Measurements from ENCODE around the gene LRRC9. TPM values are rescaled to one million over a fixed set of nuclear protein-coding genes. Genes with fewer than 3 reads are reported as not detected.
"Not testable (repeated sequence)": the region's sequence is repeated elsewhere in the genome, so short reads cannot be mapped to it uniquely, and the experiment has no call there.

LRRC9 gene
- polyA plus RNA-seq, 1 of the 3 experiments (the other 2 are of a cell fraction), result not detected

DNA sequence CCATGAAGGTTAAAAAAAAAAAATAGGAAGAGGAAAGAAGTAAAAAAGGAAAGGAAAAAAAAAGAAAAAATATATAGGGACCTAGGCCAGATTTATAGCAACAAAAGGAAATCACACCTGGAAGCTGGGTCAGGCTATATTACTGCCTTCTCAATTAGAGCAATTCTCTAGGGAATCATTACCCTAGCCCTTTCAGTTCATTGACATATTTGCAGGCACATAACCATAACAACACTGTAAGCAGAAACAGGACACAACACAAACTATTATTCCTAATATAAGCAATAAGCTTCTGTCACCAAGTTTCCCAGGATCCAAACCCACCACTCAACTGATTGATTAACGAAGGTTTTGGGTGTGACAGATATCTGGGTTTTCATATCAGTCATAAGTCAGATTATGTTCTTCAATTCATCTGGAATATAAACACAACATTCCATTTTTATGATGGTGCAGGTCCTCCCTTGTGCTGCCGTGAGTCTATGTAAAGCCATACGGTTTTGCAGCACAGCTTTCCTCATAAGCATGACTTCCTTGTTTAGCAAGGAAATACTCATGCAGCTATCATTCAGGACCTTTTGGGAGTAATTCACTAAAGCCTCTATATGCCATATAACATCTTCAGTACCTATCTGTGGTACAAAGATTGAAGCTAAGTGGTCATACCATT is 176.0 kb downstream of the LRRC9 start:
- ChIA-PET POLR2A (no interaction called here), CTCF (interaction anchor here (0.5 to 2.5 kb wide), 2 partner anchors 13 to 88 kb away, joined by 3 to 8 read pairs; no protein-coding TSS in a partner anchor)
- peaks cover 13 to 29% of the 10 kb centered on the region in 2 experiments for H3K36me3 ChIP-seq (replicated peaks in 1 of 2; ENCODE audit: control insufficient read depth in 1 of 2, insufficient read depth in 2 of 2, low read length in 1 of 2)
- peaks cover 0 to 15% of the 10 kb centered on the region in 2 experiments; a peak in 3 of 4 replicates for H3K4me1 ChIP-seq (ENCODE audit: control insufficient read depth in 1 of 2, insufficient read depth in 2 of 2, low read depth in 1 of 2, low read length in 1 of 2)
- H4K20me1 ChIP-seq (ENCODE audit: insufficient read depth), result peaks cover 10% of the 10 kb centered on the region
- 86% methylated on average over 3 of the region's 3 CpGs for WGBS (ENCODE audit: low lambda C conversion rate)
- no peaks in the 10 kb centered on the region for H3K9me3 ChIP-seq
- H3F3A ChIP-seq (replicated peaks; ENCODE audit: insufficient read depth), result peaks cover 10% of the 10 kb centered on the region
- no peak overlapping the region for H3K4me2 ChIP-seq
- peaks cover 86% of the 10 kb centered on the region for H3K79me2 ChIP-seq (ENCODE audit: insufficient read depth)
- no peak overlapping the region for H3K9ac ChIP-seq
- TF ChIP-seq EZH2phosphoT487 (IDR thresholded peaks at IDR 0.05; ENCODE audit: borderline replicate concordance, low read depth), result no peak
- no peak for TF ChIP-seq TCF12 (IDR thresholded peaks at IDR 0.05)
- TF ChIP-seq SMC3 (IDR thresholded peaks at IDR 0.05; ENCODE audit: low read depth, low read length), result no peak
- TF ChIP-seq TEAD4 (IDR thresholded peaks at IDR 0.05; ENCODE audit: borderline replicate concordance, insufficient read depth), result no peak
- TF ChIP-seq FOSL2 (IDR thresholded peaks at IDR 0.05; ENCODE audit: borderline replicate concordance, low read depth), result no peak
- no peak for TF ChIP-seq GABPA (IDR thresholded peaks at IDR 0.05; ENCODE audit: low read depth)
- TF ChIP-seq, protein P1, sequence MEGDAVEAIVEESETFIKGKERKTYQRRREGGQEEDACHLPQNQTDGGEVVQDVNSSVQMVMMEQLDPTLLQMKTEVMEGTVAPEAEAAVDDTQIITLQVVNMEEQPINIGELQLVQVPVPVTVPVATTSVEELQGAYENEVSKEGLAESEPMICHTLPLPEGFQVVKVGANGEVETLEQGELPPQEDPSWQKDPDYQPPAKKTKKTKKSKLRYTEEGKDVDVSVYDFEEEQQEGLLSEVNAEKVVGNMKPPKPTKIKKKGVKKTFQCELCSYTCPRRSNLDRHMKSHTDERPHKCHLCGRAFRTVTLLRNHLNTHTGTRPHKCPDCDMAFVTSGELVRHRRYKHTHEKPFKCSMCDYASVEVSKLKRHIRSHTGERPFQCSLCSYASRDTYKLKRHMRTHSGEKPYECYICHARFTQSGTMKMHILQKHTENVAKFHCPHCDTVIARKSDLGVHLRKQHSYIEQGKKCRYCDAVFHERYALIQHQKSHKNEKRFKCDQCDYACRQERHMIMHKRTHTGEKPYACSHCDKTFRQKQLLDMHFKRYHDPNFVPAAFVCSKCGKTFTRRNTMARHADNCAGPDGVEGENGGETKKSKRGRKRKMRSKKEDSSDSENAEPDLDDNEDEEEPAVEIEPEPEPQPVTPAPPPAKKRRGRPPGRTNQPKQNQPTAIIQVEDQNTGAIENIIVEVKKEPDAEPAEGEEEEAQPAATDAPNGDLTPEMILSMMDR (IDR thresholded peaks at IDR 0.05), result no peak
- no peak for TF ChIP-seq POLR2AphosphoS5 (IDR thresholded peaks at IDR 0.05; ENCODE audit: low read depth, low read length)
- no peak for TF ChIP-seq ELF1 (IDR thresholded peaks at IDR 0.05)
- no peak for TF ChIP-seq JUND (IDR thresholded peaks at IDR 0.05)
- TF ChIP-seq GATA2 (CRISPR knock-in tag; IDR thresholded peaks at IDR 0.05), result no peak
- TF ChIP-seq YY1 (IDR thresholded peaks at IDR 0.05; ENCODE audit: low read depth), result no peak
- TF ChIP-seq MXI1 (IDR thresholded peaks at IDR 0.05; ENCODE audit: low read depth, low read length), result no peak
- no peak overlapping the region for H2AFZ ChIP-seq (ENCODE audit: low read depth)
- H3K4me3 ChIP-seq (ENCODE audit: low read depth in 2 of 2, low read length in 1 of 2), result no peak overlapping the region
- H3K27ac ChIP-seq (ENCODE audit: low read depth in 2 of 2, low read length in 1 of 2), result no peak overlapping the region; a peak in 2 of 4 replicates
- H3K9me2 ChIP-seq, result no peaks in the 10 kb centered on the region
- no peaks in the 10 kb centered on the region for H3K27me3 ChIP-seq (ENCODE audit: insufficient read depth)
- DNase-seq, result no peak

DNA sequence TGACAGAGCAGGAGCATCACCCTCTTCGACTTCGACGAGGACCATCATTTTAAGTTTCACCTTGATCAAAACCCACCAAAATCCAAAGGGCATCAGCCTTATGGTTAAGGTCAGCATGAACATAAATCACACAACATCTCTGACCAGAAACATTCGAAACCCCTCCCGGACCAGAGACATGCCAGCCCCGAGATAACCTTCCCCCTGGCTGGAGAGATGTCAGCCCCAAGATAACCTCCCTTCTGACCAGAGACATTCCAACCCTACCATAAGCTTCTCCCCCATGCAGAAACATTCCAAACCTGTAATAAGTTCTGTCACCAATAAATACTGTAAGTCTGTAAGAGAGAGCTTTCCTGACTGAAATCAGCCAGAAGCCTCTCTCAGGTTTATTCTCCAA is 178.0 kb downstream of the LRRC9 start:
- Histone ChIP-seq H3K4me3 (ENCODE audit: low read depth in 2 of 2, low read length in 1 of 2) (no peak overlapping the region), H4K20me1 (ENCODE audit: insufficient read depth) (peaks cover 21% of the 10 kb centered on the region), H3K9me2 (no peaks in the 10 kb centered on the region), H3K4me2 (no peak overlapping the region), H3K9ac (no peak overlapping the region), H3F3A (replicated peaks; ENCODE audit: insufficient read depth) (peaks cover 13% of the 10 kb centered on the region), H3K79me2 (ENCODE audit: insufficient read depth) (peaks cover 99% of the 10 kb centered on the region), H3K27ac (ENCODE audit: low read depth in 2 of 2, low read length in 1 of 2) (no peak overlapping the region), H3K36me3 (replicated peaks in 1 of 2; ENCODE audit: control insufficient read depth in 1 of 2, insufficient read depth in 2 of 2, low read length in 1 of 2) (peaks cover 13 to 29% of the 10 kb centered on the region in 2 experiments), H3K9me3 (no peaks in the 10 kb centered on the region), H3K4me1 (ENCODE audit: control insufficient read depth in 1 of 2, insufficient read depth in 2 of 2, low read depth in 1 of 2, low read length in 1 of 2) (peaks cover 12 to 13% of the 10 kb centered on the region in 2 experiments; a peak in 3 of 4 replicates), H3K27me3 (ENCODE audit: insufficient read depth) (no peaks in the 10 kb centered on the region), H2AFZ (ENCODE audit: low read depth) (no peak overlapping the region)
- no peak for TF ChIP-seq EZH2phosphoT487 (IDR thresholded peaks at IDR 0.05; ENCODE audit: borderline replicate concordance, low read depth)
- TF ChIP-seq, protein P2, sequence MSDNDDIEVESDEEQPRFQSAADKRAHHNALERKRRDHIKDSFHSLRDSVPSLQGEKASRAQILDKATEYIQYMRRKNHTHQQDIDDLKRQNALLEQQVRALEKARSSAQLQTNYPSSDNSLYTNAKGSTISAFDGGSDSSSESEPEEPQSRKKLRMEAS (IDR thresholded peaks at IDR 0.05; ENCODE audit: low read depth), result no peak
- TF ChIP-seq, protein P3, sequence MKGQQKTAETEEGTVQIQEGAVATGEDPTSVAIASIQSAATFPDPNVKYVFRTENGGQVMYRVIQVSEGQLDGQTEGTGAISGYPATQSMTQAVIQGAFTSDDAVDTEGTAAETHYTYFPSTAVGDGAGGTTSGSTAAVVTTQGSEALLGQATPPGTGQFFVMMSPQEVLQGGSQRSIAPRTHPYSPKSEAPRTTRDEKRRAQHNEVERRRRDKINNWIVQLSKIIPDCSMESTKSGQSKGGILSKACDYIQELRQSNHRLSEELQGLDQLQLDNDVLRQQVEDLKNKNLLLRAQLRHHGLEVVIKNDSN (IDR thresholded peaks at IDR 0.05; ENCODE audit: borderline replicate concordance, low read depth), result no peak
- TF ChIP-seq POLR2AphosphoS5 (IDR thresholded peaks at IDR 0.05; ENCODE audit: low read depth, low read length), result no peak
- no peak for TF ChIP-seq SIN3A (IDR thresholded peaks at IDR 0.05; ENCODE audit: borderline replicate concordance, low read depth, low read length)
- TF ChIP-seq, protein P4, sequence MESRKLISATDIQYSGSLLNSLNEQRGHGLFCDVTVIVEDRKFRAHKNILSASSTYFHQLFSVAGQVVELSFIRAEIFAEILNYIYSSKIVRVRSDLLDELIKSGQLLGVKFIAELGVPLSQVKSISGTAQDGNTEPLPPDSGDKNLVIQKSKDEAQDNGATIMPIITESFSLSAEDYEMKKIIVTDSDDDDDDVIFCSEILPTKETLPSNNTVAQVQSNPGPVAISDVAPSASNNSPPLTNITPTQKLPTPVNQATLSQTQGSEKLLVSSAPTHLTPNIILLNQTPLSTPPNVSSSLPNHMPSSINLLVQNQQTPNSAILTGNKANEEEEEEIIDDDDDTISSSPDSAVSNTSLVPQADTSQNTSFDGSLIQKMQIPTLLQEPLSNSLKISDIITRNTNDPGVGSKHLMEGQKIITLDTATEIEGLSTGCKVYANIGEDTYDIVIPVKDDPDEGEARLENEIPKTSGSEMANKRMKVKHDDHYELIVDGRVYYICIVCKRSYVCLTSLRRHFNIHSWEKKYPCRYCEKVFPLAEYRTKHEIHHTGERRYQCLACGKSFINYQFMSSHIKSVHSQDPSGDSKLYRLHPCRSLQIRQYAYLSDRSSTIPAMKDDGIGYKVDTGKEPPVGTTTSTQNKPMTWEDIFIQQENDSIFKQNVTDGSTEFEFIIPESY (IDR thresholded peaks at IDR 0.05; ENCODE audit: borderline replicate concordance, low read depth), result no peak
- ChIA-PET POLR2A (no interaction called here), CTCF (no interaction called here)
- WGBS (ENCODE audit: low lambda C conversion rate), result 100% methylated on average over 6 of the region's 6 CpGs
- DNase-seq, result no peak

DNA sequence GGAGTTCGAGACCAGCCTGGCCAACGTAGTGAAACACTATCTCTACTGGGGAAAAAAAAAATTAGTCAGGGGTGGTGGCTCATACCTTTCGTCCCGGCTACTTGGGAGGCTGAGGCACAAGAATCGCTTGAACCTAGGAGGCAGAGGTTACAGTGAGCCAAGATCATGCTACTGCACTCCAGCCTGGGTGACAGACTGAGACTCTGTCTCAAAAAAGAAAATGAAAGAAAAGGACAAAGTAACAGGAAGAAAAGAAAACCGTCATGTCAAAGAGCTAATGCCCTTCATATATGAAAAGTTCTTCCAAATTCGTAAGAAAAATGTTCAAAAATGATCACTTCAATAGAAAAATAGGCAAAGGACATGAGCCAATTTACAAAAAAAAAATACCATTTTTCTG is 179.9 kb downstream of the LRRC9 start:
- H3K4me3 ChIP-seq (ENCODE audit: low read depth in 2 of 2, low read length in 1 of 2); H3K9ac ChIP-seq; DNase-seq; H3K9me2 ChIP-seq; H3K9me3 ChIP-seq; H3K27ac ChIP-seq (ENCODE audit: low read depth in 2 of 2, low read length in 1 of 2); H2AFZ ChIP-seq (ENCODE audit: low read depth); POLR2A ChIA-PET; H3K27me3 ChIP-seq (ENCODE audit: insufficient read depth); H3K4me2 ChIP-seq: not testable (repeated sequence)
- peaks cover 4 to 12% of the 10 kb centered on the region in 2 experiments; a peak in 3 of 4 replicates for H3K4me1 ChIP-seq (ENCODE audit: control insufficient read depth in 1 of 2, insufficient read depth in 2 of 2, low read depth in 1 of 2, low read length in 1 of 2)
- 98% methylated on average over 7 of the region's 7 CpGs for WGBS (ENCODE audit: low lambda C conversion rate)
- H3F3A ChIP-seq (replicated peaks; ENCODE audit: insufficient read depth), result peaks cover 13% of the 10 kb centered on the region
- peaks cover 21% of the 10 kb centered on the region for H4K20me1 ChIP-seq (ENCODE audit: insufficient read depth)
- H3K79me2 ChIP-seq (ENCODE audit: insufficient read depth), result peaks cover 98% of the 10 kb centered on the region
- peaks cover 13 to 29% of the 10 kb centered on the region in 2 experiments for H3K36me3 ChIP-seq (replicated peaks in 1 of 2; ENCODE audit: control insufficient read depth in 1 of 2, insufficient read depth in 2 of 2, low read length in 1 of 2)
- CTCF ChIA-PET, result interaction anchor here (0.9 kb wide), 1 partner anchor 31 kb away, joined by 3 read pairs; no protein-coding TSS in a partner anchor

Measured in SK-N-SH (cell line).